ENCODE results near the gene COL23A1. TPM values are rescaled to one million over a fixed set of nuclear protein-coding genes. Genes with fewer than 3 reads are reported as not detected.

The COL23A1 gene
- total RNA-seq, 1 donor from 2014 or later = 0.19 TPM

DNA sequence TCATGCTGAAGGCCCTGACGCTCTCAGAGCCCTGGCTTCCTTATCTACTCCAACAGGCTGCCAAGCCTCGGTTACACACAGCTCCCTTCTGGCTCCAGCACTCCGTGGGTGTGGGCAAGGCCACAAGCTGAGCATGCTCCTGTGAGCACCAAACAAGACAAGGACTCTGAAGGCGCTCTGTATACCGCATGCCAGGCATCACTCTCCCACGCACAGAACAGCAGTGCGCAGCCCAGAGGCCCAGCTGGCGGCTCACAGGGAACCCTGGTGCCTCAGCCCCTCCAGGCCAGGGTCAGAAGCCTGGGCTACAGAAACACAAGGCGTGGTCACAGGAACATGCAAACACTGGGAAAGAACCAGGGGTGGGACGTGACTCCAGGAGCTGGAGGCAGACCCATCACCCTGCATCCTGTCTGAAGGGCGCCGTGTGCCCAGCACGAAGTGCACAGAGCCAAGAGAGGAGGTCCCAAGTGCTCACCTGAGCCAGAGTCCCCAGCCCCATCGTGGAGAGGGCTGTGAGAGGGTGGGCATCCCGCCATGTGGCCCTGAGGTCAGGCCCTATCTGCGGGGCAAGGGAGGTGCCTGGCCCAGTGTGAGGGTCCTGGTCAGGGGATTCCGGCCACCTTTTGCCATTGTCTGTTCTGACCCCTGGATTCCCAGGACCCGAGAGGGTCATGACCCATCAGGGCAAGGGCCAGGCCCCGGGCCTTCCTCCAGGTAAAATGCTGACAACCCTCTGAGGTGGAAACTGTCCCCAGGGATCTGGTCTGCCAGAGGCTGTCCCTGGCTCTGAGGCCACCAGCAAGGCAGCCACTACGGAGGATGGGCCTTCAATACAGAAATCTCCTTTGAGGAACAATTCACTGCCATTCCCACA lies 54.7 kb downstream of the COL23A1 start:
- no peak for DNase-seq (ENCODE audit: low read depth)

GRCh38 chr5:178533136-178533535 lies 57.1 kb downstream of the COL23A1 start:
- no peak for DNase-seq (ENCODE audit: low read depth)

GRCh38 chr5:178532666-178533065 lies 57.5 kb downstream of the COL23A1 start:
- no peak for DNase-seq (ENCODE audit: low read depth)

GRCh38 chr5:178532236-178532635 lies 58.0 kb downstream of the COL23A1 start:
- DNase-seq (ENCODE audit: low read depth) = no peak

GRCh38 chr5:178531786-178532185 lies 58.4 kb downstream of the COL23A1 start:
- no peak for DNase-seq (ENCODE audit: low read depth)

DNA sequence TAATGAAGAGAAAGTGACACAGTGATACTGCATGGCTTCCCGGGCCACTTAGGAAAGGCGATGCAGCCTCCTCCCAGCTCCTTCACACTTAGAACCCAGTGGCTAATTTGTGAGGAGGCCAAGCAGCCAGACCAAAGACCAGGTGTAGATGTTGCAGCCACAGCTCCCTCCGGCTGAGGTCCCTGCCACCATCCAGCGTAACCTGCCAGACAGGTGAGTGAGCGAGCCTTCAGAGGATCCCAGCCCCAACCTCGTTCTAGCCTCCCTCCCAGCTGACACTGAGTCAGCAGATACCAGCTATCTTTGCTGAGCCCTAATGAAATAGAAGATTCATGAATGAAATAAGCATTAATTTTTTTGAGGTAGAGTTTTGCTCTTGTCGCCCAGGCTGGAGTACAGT lies 59.7 kb downstream of the COL23A1 start:
- DNase-seq (ENCODE audit: low read depth) = no peak

- DNase-seq (ENCODE audit: low read depth) = no peak
Observed at GRCh38 chr5:178529080-178529479, 61.1 kb downstream of the COL23A1 start.

DNA sequence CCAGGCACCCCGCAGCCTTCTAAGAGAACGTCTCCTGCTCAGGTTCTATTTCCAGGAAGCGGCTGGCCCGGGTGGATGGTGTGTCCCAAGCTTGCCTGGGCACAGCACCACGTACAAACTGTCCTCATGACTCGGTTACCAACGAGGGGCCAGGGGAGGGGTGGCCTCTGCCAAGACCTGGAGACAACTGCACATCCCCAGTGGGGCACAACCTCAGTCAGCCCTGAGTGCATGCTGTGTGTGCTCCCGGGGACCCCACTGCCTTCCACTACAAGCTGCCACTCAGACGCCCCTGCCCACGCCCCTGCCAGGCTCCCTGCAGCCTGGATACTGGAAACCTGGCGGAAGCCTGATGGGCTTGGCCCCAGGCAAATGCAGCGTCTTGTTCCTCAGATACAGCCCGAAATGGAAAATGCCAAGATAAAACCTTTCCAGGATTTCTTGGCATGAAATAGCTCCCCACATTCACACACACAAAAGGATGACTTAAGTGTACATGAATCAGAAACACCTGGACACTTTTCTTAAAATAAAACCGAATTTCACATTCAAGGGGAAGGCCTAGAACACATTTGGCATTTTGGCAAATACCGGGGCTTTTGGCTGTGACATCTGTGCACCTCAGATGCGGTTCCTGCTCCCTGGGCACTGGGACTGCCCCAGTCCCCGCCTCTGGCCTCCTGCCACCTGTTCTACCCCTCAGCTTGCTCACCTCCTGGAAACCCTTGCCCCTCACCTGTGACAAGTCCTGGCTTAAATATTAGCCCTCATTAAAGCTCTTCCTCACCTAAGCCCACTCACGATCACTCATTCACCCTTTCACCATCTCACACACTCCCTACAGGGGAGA lies 62.5 kb downstream of the COL23A1 start:
- no peak for DNase-seq (ENCODE audit: low read depth)

GRCh38 chr5:178526773-178527457 lies 63.3 kb downstream of the COL23A1 start:
- DNase-seq (ENCODE audit: low read depth) = no peak

DNA sequence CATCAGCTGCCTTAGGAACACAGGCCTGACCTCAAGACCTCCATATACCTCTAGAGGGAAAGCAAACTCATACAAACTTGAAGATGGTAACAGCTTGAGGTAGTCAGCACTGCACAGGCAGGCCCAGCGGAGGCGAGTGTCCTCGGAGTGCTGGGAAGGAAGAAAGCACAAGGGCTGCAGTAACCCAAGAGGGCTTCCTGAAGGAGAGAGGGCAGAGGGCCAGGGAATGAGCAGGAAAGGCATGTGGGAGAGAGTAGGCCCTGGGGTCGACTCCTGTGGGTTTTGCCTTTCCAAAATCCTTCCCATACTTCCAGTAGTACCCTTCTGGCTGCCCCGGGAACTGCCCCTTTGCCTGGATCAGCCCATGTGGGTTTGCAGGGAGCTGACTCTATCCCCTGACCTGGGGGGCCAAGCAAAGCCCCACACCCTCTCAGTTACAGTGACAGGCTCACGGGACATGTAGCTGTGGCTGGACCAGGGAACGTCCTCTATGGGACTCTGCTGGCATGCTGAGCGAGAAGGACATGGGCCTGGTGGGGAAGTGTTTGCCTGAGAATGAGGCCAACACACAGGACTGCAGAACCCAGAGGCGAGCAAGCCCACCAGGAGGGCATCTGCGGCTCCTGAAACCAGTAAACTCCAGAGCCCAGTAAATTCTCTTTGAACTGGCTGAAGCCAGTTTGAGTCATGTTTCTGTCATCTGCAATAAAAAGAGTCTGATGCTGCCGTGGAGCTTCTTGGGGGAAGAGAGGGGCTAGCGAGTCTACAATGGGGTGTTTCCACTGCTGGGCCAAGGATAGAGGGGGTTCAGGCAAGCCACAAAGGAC lies 64.1 kb downstream of the COL23A1 start:
- no peak for DNase-seq (ENCODE audit: low read depth)

DNA sequence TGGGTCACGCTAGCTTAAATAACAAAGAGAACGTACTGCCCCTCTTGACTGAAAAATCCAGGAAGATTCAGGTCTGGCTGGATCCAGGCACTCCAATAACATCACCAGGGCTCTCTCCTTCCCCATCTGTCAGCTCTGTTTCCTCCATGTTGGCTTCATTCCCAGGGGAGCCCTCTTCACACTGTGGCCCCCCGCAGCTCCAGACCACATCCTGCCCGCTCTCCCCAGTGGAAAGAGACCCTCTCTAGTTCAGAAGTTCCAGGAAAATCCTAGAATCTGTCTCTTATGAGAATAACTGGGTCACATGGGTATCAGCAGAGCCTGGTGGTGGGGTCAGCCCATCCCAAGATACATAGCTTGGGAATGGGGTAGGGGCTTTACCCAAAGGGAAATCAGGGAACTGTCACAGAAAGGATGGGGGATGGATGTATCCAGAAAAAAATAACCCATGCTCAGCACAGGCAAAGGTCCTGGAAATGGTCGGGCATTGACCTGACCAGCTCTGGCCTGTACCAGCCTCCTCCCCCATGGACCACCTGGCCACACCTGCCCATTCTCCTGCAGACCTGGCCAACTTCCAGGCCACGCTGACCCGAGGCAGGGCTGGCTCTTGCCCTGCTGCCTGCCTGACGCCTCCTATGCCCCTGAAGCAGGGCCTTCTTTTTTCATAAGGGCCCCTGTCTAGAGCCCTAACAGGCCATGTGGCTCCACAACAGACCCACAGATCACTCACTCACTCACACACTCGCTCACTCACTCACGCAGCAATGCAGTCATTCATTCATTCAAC lies 65.9 kb downstream of the COL23A1 start:
- no peak for DNase-seq (ENCODE audit: low read depth)

GRCh38 chr5:178522361-178522760 lies 67.8 kb downstream of the COL23A1 start:
- DNase-seq (ENCODE audit: low read depth) = no peak

DNA sequence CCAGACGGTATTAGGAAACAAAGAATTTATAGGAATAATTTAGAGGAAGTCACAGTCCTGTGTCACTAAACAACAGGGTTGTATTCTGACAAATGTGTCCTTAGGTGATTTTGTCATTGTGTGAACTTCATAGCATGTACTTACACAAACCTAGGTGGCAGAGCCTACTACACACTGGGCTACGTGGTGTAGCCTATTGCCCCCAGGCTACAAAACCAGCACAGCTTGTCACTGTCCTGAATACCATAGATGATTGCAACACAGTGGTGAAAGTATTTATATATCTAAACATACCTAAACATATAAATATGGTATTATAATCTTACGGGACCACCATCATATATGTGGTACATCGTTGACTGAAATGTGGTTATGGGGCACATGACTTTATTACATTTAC lies 69.3 kb downstream of the COL23A1 start:
- no peak for DNase-seq (ENCODE audit: low read depth)

DNA sequence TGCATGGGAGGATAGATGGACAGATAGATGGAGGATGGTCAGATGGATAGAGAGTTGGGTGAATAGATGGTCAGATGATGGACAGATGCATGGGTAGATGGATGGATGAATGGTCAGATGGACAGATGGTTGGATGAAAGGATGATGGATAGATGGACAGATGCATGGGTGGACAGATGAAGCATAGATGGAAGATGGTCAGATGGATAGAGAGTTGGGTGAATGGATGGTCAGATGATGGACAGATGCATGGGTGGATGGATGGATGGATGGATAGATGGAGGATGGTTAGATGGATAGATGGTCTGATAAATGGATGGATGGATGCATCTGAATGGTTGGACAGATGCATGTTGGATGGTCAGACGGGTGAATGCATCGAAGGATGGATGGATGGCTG lies 70.4 kb downstream of the COL23A1 start:
- no peak for DNase-seq (ENCODE audit: low read depth)

GRCh38 chr5:178519155-178519554 lies 71.0 kb downstream of the COL23A1 start:
- no peak for DNase-seq (ENCODE audit: low read depth)

DNA sequence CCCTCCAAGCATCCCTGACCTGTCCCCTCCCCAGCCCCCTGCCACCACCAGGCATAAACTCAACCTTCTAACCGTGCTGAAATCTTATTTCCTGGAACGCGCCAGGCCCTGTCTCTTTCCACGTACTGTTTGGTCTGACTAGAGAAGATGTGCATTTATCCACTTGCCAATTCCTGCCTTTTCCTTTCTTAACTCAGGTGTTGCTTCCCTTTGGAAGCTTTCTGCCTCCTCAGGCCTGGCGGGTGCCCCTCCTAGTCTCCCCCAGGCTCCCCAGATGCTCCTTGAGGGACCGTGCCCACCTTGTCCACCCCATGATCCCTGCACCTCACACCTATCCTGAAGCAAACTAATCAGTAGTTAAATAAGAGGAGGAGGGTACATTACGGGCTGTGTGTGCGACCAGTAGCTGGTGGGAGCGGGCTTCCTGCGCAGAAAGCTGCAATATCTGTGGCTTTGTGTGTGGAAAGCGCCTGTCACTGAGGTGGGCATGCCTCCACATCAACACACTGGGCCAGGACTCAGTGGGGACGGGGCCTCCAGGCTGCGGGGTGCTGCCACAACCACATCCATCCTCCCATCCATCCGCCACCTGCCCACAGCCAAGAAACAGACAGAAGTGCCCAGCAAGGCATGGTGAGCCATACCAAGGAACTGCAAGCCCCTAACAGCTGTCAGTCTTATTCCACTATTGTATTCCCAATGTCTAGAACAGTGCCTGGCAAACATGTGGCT lies 73.5 kb downstream of the COL23A1 start:
- DNase-seq (ENCODE audit: low read depth) = no peak

DNA sequence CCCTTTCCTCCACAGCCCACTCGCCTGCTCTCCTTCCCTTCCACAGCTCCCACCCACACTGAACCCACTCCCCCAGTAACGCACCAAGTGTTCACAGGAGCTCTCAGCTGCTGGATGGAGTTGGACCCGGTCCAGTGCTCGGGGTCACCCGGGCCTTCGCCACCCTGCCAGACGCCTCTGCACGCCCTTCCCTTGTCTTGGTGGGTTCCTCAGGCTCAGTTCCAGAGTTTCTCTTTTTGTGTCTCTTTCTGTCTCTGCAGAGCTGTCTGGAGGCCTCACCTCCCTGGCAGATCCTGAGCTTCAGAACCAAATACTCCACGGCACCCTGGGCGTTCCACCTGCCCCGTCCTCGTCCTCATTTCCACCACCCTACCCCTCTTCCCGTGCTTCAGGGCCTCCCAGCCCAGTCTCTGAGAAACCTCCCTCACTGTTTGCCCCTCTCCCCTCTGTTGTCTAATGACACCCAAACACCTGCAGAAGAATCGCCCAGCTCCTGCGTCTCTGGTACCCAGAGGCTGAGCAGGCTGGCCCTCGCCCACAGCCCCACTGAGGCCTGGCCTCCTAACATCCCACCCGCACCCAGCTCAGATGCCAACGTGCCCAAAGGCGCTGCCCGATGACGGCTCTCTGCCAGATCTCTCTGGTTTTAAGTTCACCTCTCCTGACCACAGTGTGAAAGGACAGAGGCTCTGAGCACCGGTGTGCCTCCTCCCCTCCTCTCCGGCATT lies 74.3 kb downstream of the COL23A1 start:
- DNase-seq (ENCODE audit: low read depth) = no peak

DNA sequence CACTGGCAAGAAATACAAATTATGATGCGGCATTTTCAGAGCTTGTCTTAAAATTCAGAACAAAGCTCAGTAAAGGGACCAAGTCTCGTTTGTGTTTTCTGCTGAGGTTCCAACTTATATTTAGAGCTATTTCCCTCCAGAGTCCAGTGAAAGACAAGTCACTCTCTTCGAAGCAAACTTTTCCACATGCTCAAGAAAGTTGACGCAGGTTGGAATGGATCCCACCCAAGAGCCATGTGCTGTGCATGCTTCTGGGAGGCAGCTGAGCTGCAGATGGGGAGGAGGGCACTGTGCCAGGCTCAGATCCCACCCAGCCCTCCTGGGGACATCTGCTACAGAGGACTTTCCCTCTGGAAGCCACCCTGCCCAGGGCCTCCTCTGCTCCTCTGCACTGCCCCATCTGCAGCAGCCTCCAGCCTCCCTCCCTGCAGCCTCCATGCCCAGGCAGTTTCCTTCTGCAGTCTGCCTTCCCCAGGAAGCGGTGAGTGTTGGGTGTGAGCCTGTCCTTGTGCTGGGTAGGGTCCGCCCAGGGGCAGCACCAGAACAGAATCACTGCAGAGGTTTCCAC lies 75.3 kb downstream of the COL23A1 start:
- no peak for DNase-seq (ENCODE audit: low read depth)

Data from myocyte (in vitro differentiated cells).